Stimulated activated CD8-positive, alpha-beta memory T cell treated with anti-CD3 and anti-CD28 coated beads, Interleukin-12 subunit alpha, Interleukin-12 subunit beta, amount 100 ng/mL, for 4 hours (primary cell): Measurements from ENCODE around the gene CRLF1.
"Not testable (repeated sequence)": the region's sequence is repeated elsewhere in the genome, so short reads cannot be mapped to it uniquely, and the experiment has no call there.

Experiments
- DNase-seq: peaks from one replicate; pipeline ENCODE4 v3.0.0-alpha.2; 2020; ENCODE audit warnings: low read depth

The CRLF1 gene

DNA sequence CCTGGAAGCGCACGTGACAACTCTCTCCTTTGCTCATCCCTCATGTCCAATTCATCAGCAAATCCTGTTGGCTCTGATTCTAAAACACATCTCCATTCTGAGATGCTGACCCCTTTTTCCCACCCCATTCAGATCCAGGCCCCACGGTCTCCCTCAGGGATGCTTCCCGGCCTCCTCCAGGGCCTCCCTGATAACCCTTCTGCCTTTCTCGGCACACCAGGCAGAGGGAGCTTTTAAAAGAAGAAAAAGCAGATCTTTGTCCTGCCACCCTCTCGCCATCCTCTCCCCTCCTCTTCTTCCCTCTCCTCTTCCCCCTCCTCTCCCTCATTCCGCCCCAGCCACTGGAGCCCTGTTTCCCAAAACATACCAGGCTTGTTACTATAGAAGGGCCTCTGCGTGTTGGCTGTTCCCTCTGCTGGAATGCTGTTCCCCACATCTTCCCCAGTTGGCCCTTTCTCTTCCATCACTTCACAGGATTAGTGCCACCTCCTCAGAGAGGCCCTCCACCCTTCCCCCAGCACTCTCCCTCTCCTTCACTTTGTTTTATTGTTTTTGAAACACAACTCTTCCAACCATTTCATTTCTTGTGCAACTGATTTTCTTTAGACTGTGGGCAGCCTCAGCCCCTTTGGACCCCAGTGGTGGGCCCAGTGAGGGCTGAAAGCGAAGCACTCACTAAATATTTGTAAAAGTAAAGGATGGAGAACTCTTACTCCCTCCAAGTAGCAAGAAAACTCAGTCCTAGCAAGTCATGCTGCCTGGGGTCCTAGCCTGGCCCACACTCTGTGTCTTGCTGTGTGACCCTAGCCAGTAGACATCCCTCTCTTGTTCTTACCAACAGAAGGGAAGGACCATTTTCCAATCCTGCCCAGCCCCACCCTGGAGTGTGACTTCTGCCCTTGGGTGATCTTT, 2.5 kb upstream of the CRLF1 start:
- DNase-seq: no peak

DNA sequence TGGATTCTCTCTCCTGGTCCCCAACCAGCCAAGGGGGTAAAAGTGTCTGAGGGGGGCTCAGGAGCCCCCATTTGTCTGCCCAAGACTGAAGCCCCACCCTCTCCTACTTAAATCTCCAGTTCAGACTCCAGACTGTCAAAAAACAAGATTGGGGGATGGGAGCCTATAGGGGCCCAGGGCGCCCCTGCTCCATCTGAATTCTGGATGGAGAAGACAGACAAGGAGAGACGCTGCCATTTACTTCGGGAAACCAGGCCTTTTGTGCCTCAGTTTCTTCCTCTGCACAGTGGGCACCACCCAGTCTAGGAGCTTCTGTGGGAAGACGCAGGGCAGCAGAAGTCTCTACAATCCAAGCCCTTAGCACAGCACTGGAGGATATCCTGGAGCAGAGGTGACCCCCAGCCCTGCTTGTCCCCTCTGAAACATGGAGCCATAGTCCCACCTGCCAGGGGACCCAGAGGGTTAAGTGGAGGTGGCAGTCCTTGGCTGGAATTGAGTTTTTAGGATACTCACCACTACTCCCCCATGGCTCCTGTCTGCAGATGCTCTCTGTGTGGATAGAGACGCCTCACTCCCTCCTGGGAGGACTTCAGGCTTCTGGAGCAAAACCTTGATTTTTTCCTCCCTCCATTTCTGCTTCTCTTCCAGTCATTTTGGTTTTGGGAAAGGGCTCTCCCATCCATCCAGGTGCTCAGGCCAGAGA, 1.7 kb upstream of the CRLF1 start:
- DNase-seq: no peak

DNA sequence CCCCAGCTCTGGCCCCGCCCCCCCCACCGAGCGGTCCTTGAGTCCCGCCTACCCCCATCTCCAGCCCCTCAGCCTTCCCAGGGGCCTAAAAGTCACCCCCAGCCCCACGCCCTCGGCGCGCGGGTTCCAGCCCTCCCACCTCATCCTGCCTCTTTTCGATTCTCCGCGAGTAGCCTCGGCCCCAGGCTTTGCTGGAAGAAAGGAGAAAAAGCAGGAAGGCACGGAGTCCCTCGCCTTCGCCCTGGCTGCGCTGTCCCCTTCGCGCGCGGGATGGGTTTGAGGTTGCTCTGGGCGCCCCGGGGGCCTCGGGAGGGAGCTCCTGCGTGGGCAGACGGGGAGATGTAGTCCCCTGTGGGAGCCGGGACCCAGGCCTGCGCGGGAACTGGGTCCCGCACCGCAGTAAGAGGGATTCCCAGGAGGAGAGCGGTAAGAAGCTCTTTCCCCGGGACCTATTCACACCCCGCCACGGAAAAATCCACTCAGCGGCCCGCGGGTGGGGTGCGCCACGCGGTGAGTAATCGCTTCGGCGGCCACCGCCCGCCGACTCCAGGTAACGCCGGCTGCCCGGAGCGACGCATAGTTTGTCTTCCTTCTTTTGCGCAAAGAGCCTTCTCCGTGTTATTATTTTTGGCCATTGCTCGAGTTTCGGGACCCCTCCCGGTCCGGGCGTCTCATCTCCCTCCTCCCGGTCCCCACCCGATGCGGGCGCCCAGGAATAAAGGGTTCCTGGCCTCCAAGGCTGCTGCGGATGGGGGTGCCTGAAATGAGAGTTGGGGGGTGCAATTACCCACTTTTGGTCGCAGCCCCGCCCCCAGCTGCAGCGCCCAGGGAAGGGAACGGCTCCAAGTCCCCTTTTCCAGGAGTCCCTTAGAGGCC, 865 bp upstream of the CRLF1 start:
- DNase-seq: no peak

- DNase-seq: no peak
These were observed 886 bp downstream of the CRLF1 start for GRCh38 chr19:18605546-18606280.

- DNase-seq: no peak
These were observed 1.4 kb downstream of the CRLF1 start for GRCh38 chr19:18605196-18605545.

- no peak for DNase-seq
These were observed 1.8 kb downstream of the CRLF1 start for GRCh38 chr19:18604820-18605159.

- no peak for DNase-seq
These were observed 2.4 kb downstream of the CRLF1 start for GRCh38 chr19:18603958-18604819.

GRCh38 chr19:18603255-18603957, 3.2 kb downstream of the CRLF1 start:
- no peak for DNase-seq

- no peak for DNase-seq
These were observed 4.7 kb downstream of the CRLF1 start for GRCh38 chr19:18601875-18602274.

- not testable (repeated sequence) for DNase-seq
These were observed 5.8 kb downstream of the CRLF1 start for GRCh38 chr19:18600692-18601397.

- no peak for DNase-seq
These were observed 7.1 kb downstream of the CRLF1 start for GRCh38 chr19:18599485-18599884.

- DNase-seq: no peak
These were observed 8.6 kb downstream of the CRLF1 start for GRCh38 chr19:18597809-18598660.

GRCh38 chr19:18596752-18597157, 9.8 kb downstream of the CRLF1 start:
- no peak for DNase-seq

DNA sequence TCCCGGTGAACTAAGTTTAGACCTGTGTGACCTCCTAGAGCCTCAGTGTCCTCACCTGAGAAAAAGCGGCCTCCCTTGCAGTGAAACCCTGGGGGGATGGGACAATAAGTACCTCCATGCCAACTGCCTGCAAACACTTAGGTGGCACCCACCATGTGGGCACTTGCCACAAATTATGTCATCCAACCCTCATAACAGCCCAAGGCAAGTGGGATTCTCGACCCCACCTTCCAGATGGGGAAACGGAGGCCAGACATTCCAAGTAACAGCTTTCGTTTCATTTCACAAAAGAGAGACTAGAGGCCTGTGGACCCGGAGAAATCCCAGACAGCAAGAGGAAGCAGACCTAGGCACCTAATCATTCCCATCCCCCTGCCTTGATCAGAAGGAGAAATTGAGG, 11.1 kb downstream of the CRLF1 start:
- no peak for DNase-seq

DNA sequence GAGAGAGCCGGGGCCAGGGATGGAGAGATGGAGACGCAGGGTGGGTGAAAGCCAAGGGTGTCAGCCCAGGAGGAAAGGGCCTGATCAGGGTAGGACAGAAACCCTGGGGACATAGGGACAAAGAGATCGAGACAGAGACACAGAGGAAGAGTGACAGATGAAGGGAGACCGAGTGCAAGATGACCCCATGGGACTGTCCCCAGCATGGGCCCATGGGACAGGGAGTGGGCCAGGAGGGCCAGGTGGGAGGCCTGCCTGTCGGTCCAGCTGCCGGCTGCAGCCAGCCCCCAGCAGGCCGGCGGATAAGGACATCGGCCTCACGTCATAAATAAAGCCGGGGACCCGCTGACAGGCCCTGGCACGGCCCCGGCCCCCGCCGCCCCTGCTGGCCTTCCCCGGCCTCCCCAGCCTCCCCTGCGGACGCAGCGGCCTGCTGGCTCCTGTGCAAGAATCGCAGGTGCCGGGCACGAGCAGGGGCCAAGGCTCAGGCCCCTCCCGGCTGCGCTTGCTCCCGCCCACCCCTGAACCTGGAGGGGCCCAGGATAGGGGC, 11.7 kb downstream of the CRLF1 start:
- no peak for DNase-seq

- DNase-seq: peak; percentile 67
These were observed 12.3 kb downstream of the CRLF1 start for GRCh38 chr19:18594096-18594823.

DNA sequence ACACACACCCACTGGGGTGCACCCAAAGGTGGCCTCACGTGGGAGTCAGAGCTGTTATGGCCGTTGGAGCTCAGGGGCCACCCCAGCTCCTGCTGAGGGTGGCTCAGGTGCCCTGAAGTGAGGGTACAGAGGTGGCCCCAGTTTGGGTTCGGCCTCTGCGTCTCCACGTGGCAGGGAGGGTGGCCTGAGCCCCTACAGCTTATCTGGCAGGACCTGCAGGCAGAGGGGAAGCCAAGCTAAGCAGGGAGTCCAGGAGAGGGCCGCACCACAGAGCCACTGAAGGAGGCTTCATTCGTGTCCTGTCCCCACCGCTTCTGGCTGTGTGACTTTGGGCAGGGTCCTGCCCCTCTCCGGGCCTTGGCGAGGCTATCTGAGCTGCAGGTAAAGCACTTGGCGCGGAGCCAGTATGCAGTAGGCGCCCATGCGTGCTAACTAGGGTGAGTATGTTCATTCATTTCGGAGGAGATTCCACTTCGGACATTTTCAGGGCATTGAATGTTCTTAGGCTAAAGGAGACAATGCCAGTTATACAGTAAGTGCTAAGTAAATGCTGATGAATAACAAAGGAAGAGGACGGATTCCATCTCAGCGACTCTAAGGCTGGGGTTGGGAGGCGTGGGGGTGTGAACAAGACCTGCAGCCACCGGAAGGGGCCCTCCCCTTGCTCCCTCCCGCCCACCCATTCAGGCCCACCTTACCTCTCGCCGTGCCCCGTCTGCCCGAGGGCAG, 13.1 kb downstream of the CRLF1 start:
- no peak for DNase-seq
